K562 (cell line): ENCODE measurements around the gene ETFBKMT. TPM values are rescaled to one million over a fixed set of nuclear protein-coding genes. Genes with fewer than 3 reads are reported as not detected.

Experiments used
- ATAC-seq: fragments of 200-7000 bp; cut with Tn5 transposase; 3 replicates; pipeline ENCODE4 v1.9.1; 2020; ENCODE audit warnings: moderate library complexity
- BruUV-seq: library from RNA; stranded (reverse); fragments of 400-500 nt; replicated peaks from 2 replicates; lab custom pipeline; 2021; lab: Mats Ljungman, UMichigan
- CTCF ChIA-PET: fragments of 300-600 bp; formaldehyde crosslinking; extraction: SDS; loops from one replicate; lab custom pipeline; 2021; ENCODE audit warnings: low intra/inter-chr PET ratio; lab: Yijun Ruan, JAX
- POLR2A ChIA-PET: fragments of 300-600, 350-650 bp; sonication (Branson Sonifier 250); formaldehyde crosslinking; extraction: SDS; loops from one replicate; lab custom pipeline; 2021; ENCODE audit warnings: antibody characterized with exemption, inconsistent platforms; lab: Yijun Ruan, JAX
- DNase-seq, 4 experiments: peaks; one replicate each; pipeline versions ENCODE4 v3.0.0 to v3.0.0-alpha.2; 2011 to 2018; ENCODE audit warnings: low spot score in 3 of 4, mixed read lengths in 3 of 4; ENCODE audit errors: extremely low read depth in 1 of 4
- FAIRE-seq: peaks from 2 replicates; lab custom pipeline; 2011; peaks lifted over from hg19 to GRCh38; lab: Jason Lieb, UNC
- H2AFZ ChIP-seq: 2 replicates; pipeline ENCODE4 v1.6.0; 2011; ENCODE audit warnings: low read depth, low read length, control low read depth, inconsistent platforms
- H3K27ac ChIP-seq: fragments of 200-600 bp; 3 replicates; pipeline ENCODE4 v1.8.0; 2011; ENCODE audit warnings: low read depth, mild to moderate bottlenecking, control low read depth, inconsistent platforms, low read length, moderate library complexity, mixed read lengths; ENCODE audit errors: extremely low read depth
- H3K27me3 ChIP-seq, 2 experiments: fragments of 300-600 bp in 1 of 2; 2 replicates in 1 of 2; 3 replicates in 1 of 2; pipeline versions ENCODE4 v1.6.0 to v1.8.0; 2011; ENCODE audit warnings: inconsistent platforms in 2 of 2, low read length in 2 of 2, mild to moderate bottlenecking in 1 of 2, mixed read lengths in 1 of 2, moderate library complexity in 1 of 2; ENCODE audit not compliant: control insufficient read depth in 2 of 2, insufficient read depth in 2 of 2
- H3K36me3 ChIP-seq: fragments of 300-600 bp; 3 replicates; pipeline ENCODE4 v1.8.0; 2011; ENCODE audit warnings: mild to moderate bottlenecking, low read length, inconsistent platforms; ENCODE audit not compliant: control insufficient read depth, insufficient read depth
- H3K4me1 ChIP-seq, 2 experiments: fragments of 200-600 bp in 1 of 2; replicated peaks in 1 of 2; 2 replicates in 1 of 2; 3 replicates in 1 of 2; pipeline versions ENCODE4 v1.5.1 to v1.8.0; 2011; ENCODE audit warnings: inconsistent platforms in 2 of 2, low read length in 2 of 2, mild to moderate bottlenecking in 1 of 2, mixed read lengths in 1 of 2, moderate library complexity in 1 of 2; ENCODE audit not compliant: control insufficient read depth in 2 of 2, insufficient read depth in 2 of 2
- H3K4me2 ChIP-seq: 2 replicates; pipeline ENCODE4 v1.6.1; 2011; ENCODE audit warnings: low read length, control low read depth, inconsistent platforms, mixed read lengths; ENCODE audit not compliant: insufficient read depth
- H3K4me3 ChIP-seq: fragments of 200-600 bp; sonication (generic), shearing (Covaris generic); 2 replicates; pipeline ENCODE4 v1.5.1; 2016; ENCODE audit warnings: control low read depth, inconsistent platforms
- H3K79me2 ChIP-seq: fragments of 200-600 bp; 3 replicates; pipeline ENCODE4 v1.8.0; 2011; ENCODE audit warnings: low read length, inconsistent platforms; ENCODE audit not compliant: control insufficient read depth, insufficient read depth
- H3K9ac ChIP-seq, 2 experiments: 2 replicates each; pipeline versions ENCODE4 v1.6.0 to v1.6.1; 2011; ENCODE audit warnings: low read depth in 2 of 2, low read length in 2 of 2, control low read depth in 1 of 2, inconsistent platforms in 1 of 2, mild to moderate bottlenecking in 1 of 2, mixed read lengths in 1 of 2; ENCODE audit not compliant: insufficient read depth in 1 of 2
- H3K9me1 ChIP-seq: one replicate; pipeline ENCODE4 v1.6.0; 2011; ENCODE audit warnings: inconsistent platforms, mild to moderate bottlenecking, low read length, moderate library complexity; ENCODE audit not compliant: control insufficient read depth, insufficient read depth
- H3K9me3 ChIP-seq: replicated peaks from 2 replicates; pipeline ENCODE4 v1.5.1; 2011; ENCODE audit warnings: low read depth, low read length, inconsistent platforms; ENCODE audit not compliant: control insufficient read depth, insufficient read depth
- H4K20me1 ChIP-seq: replicated peaks from 2 replicates; pipeline ENCODE4 v1.6.1; 2011; ENCODE audit warnings: low read length, inconsistent platforms, mixed read lengths; ENCODE audit not compliant: control insufficient read depth, insufficient read depth
- BRCA1 ChIP-seq, 2 experiments: fragments of 450-650 bp in 1 of 2; sonication (generic) in 1 of 2; formaldehyde crosslinking in 1 of 2; IDR thresholded peaks; 2 replicates each; pipeline versions ENCODE4 v1.5.0 to v1.6.1; 2017 to 2020; ENCODE audit warnings: mild to moderate bottlenecking in 1 of 2, missing genetic modification reagents in 1 of 2
- CAMTA2 ChIP-seq: fragments of 250-450 bp; sonication (Bioruptor Pico); conservative IDR thresholded peaks from 2 replicates; pipeline ENCODE4 v1.5.1; 2022
- KLF10 ChIP-seq: fragments of 250-450 bp; sonication (Bioruptor Pico); IDR thresholded peaks from 2 replicates; pipeline ENCODE4 v1.6.1; 2021; ENCODE audit warnings: matching md5 sums
- NFATC3 ChIP-seq: fragments of 450-650 bp; IDR thresholded peaks from 2 replicates; pipeline ENCODE4 v1.6.1; 2017; ENCODE audit warnings: mild to moderate bottlenecking
- PTRF ChIP-seq: fragments of 450-650 bp; IDR thresholded peaks from 2 replicates; pipeline ENCODE4 v1.6.1; 2016; ENCODE audit warnings: mild to moderate bottlenecking, missing genetic modification characterization, missing compliant biosample characterization
- RB1 ChIP-seq: fragments of 450-650 bp; IDR thresholded peaks from 2 replicates; pipeline ENCODE4 v1.6.1; 2017; ENCODE audit warnings: low read depth, mild to moderate bottlenecking
- ZFX ChIP-seq: sonication (generic); formaldehyde crosslinking; IDR thresholded peaks from 2 replicates; pipeline ENCODE4 v1.8.0; 2022; ENCODE audit warnings: mild to moderate bottlenecking, missing genetic modification reagents, moderate library complexity
- ZNF354B ChIP-seq: fragments of 250-450 bp; sonication (Bioruptor Pico); IDR thresholded peaks from 2 replicates; pipeline ENCODE4 v1.4.0; 2020
- WGBS: fragments of 100-300 bp; shearing (Covaris generic); methylation state at CpG from one replicate; pipeline ENCODE4 v1.1.6; 2016; ENCODE audit warnings: low coverage, mixed read lengths; ENCODE audit not compliant: insufficient coverage; ENCODE audit errors: missing lambda C conversion rate; 5-methylcytosine and 5-hydroxymethylcytosine counted together
- in situ Hi-C: fragments of 300-500 bp; cut with MboI; formaldehyde crosslinking; loops from 4 replicates; pipeline ENCODE4 v1.15.0; 2018; ENCODE audit warnings: inconsistent platforms, mixed read lengths
- intact Hi-C: fragments of 100-400 bp; cut with micrococcal nuclease; formaldehyde crosslinking; loops from 2 replicates; pipeline ENCODE4 v1.14.2; 2022
- polyA plus RNA-seq, 8 experiments: library from polyadenylated mRNA; depleted of rRNA in 4 of 8; stranded (reverse) in 5 of 8; unstranded in 3 of 8; fragments of >200 nt; fragmentation: Nextera tagmentation in 2 of 8; fragmentation: Illumina TruSeq in 1 of 8; extraction: Ambion mirVana in 2 of 8; extraction: Trizol in 1 of 8; gene quantifications; 2 replicates each; pipeline versions ENCODE4 v1.2.1 to v1.2.3, GENCODE V29; 2011 to 2014; ENCODE audit warnings: inconsistent platforms in 1 of 8, missing spikeins in 1 of 8
- total RNA-seq, 7 experiments: library from RNA; depleted of rRNA in 6 of 7; stranded (reverse); fragments of >200 nt in 6 of 7; fragmentation: Illumina TruSeq in 2 of 7; extraction: Trizol in 2 of 7; gene quantifications; 2 replicates each; pipeline versions ENCODE4 v1.2.1 to v1.2.3, GENCODE V29; 2011 to 2021; ENCODE audit warnings: low replicate concordance in 1 of 7
- TF ChIP-seq, protein P1 (sequence below): fragments of 250-450 bp; sonication (Bioruptor Pico); IDR thresholded peaks from 2 replicates; pipeline ENCODE4 v1.4.0; 2020; ENCODE audit warnings: mild to moderate bottlenecking
- TF ChIP-seq, protein P2 (sequence below): fragments of 250-450 bp; sonication (Bioruptor Pico); IDR thresholded peaks from 2 replicates; pipeline ENCODE4 v1.6.1; 2021; ENCODE audit warnings: mild to moderate bottlenecking
- TF ChIP-seq, protein P3 (sequence below): IDR thresholded peaks from 2 replicates; pipeline ENCODE4 v1.6.1; 2012; ENCODE audit warnings: low read depth, low read length, improper control_type of control experiment, borderline replicate concordance
- TF ChIP-seq, protein P4 (sequence below): fragments of 200-800 bp; sonication (Bioruptor generic); IDR thresholded peaks from 2 replicates; pipeline ENCODE4 v1.6.1; 2016; ENCODE audit warnings: missing genetic modification characterization, missing compliant biosample characterization

ETFBKMT gene
- total and polyA plus RNA-seq, 9 of the 15 experiments (the other 6 are each of a cell fraction or from before 2014, with no cell fraction given), result 0.18 to 1.7 (median 0.96) TPM

DNA sequence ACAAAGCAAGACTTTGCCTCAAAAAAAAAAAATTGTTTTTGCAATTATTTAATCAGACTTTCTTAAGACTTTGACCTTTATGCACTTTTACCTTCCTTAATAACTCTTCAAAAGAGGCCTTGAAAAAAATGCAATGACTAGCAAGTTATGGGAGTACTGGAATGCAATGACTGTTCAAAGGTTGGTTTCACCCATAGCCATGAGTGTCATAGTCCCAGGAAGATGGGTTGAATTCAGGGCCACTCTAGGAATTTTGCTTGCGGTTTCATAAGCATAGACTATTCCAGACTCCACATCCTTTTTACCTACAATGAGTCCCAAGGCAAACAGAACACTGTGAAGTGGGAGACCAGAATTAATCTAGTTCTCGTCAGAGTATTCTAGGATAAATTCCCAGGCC is 39.2 kb upstream of the ETFBKMT start:
- H3K9me3 ChIP-seq, result no peaks in the 10 kb centered on the region
- no peak for DNase-seq

More for the DNA sequence above, 39.2 kb upstream of the ETFBKMT start:
- ATAC-seq (no peak), FAIRE-seq (no peak)
- in situ Hi-C loops (no loop called here), intact Hi-C loops (no loop called here)
- H3K79me2 ChIP-seq, result no peaks in the 10 kb centered on the region
- no peaks in the 10 kb centered on the region for H3K36me3 ChIP-seq
- H4K20me1 ChIP-seq, result no peaks in the 10 kb centered on the region
- no peak overlapping the region for H3K9ac ChIP-seq
- POLR2A ChIA-PET, result no interaction called here
- no peaks in the 10 kb centered on the region for H3K27me3 ChIP-seq
- TF ChIP-seq, protein P1, sequence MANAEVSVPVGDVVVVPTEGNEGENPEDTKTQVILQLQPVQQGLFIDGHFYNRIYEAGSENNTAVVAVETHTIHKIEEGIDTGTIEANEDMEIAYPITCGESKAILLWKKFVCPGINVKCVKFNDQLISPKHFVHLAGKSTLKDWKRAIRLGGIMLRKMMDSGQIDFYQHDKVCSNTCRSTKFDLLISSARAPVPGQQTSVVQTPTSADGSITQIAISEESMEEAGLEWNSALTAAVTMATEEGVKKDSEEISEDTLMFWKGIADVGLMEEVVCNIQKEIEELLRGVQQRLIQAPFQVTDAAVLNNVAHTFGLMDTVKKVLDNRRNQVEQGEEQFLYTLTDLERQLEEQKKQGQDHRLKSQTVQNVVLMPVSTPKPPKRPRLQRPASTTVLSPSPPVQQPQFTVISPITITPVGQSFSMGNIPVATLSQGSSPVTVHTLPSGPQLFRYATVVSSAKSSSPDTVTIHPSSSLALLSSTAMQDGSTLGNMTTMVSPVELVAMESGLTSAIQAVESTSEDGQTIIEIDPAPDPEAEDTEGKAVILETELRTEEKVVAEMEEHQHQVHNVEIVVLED (CRISPR knock-in tag), result no peak
- TF ChIP-seq ZFX (CRISPR knock-in tag), result no peak
- TF ChIP-seq BRCA1 (IDR thresholded peaks at IDR 0.05), result no peak
- TF ChIP-seq BRCA1 (CRISPR knock-in tag; IDR thresholded peaks at IDR 0.05), result no peak
- TF ChIP-seq, protein P2, sequence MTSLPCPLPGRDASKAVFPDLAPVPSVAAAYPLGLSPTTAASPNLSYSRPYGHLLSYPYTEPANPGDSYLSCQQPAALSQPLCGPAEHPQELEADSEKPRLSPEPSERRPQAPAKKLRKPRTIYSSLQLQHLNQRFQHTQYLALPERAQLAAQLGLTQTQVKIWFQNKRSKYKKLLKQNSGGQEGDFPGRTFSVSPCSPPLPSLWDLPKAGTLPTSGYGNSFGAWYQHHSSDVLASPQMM (CRISPR knock-in tag), result no peak
- TF ChIP-seq, protein P3, sequence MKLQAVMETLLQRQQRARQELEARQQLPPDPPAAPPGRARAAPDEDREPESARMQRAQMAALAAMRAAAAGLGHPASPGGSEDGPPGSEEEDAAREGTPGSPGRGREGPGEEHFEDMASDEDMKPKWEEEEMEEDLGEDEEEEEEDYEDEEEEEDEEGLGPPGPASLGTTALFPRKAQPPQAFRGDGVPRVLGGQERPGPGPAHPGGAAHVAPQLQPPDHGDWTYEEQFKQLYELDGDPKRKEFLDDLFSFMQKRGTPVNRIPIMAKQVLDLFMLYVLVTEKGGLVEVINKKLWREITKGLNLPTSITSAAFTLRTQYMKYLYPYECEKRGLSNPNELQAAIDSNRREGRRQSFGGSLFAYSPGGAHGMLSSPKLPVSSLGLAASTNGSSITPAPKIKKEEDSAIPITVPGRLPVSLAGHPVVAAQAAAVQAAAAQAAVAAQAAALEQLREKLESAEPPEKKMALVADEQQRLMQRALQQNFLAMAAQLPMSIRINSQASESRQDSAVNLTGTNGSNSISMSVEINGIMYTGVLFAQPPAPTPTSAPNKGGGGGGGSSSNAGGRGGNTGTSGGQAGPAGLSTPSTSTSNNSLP, result no peak
- TF ChIP-seq RB1, result no peak
- TF ChIP-seq ZNF354B (CRISPR knock-in tag), result no peak
- TF ChIP-seq CAMTA2 (CRISPR knock-in tag), result no peak
- TF ChIP-seq NFATC3, result no peak
- no peak for TF ChIP-seq KLF10
- TF ChIP-seq, protein P4, sequence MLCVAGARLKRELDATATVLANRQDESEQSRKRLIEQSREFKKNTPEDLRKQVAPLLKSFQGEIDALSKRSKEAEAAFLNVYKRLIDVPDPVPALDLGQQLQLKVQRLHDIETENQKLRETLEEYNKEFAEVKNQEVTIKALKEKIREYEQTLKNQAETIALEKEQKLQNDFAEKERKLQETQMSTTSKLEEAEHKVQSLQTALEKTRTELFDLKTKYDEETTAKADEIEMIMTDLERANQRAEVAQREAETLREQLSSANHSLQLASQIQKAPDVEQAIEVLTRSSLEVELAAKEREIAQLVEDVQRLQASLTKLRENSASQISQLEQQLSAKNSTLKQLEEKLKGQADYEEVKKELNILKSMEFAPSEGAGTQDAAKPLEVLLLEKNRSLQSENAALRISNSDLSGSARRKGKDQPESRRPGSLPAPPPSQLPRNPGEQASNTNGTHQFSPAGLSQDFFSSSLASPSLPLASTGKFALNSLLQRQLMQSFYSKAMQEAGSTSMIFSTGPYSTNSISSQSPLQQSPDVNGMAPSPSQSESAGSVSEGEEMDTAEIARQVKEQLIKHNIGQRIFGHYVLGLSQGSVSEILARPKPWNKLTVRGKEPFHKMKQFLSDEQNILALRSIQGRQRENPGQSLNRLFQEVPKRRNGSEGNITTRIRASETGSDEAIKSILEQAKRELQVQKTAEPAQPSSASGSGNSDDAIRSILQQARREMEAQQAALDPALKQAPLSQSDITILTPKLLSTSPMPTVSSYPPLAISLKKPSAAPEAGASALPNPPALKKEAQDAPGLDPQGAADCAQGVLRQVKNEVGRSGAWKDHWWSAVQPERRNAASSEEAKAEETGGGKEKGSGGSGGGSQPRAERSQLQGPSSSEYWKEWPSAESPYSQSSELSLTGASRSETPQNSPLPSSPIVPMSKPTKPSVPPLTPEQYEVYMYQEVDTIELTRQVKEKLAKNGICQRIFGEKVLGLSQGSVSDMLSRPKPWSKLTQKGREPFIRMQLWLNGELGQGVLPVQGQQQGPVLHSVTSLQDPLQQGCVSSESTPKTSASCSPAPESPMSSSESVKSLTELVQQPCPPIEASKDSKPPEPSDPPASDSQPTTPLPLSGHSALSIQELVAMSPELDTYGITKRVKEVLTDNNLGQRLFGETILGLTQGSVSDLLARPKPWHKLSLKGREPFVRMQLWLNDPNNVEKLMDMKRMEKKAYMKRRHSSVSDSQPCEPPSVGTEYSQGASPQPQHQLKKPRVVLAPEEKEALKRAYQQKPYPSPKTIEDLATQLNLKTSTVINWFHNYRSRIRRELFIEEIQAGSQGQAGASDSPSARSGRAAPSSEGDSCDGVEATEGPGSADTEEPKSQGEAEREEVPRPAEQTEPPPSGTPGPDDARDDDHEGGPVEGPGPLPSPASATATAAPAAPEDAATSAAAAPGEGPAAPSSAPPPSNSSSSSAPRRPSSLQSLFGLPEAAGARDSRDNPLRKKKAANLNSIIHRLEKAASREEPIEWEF (CRISPR knock-in tag), result no peak
- no peak for TF ChIP-seq PTRF (tag)
- BruUV-seq, result no TSS peak
- no peak overlapping the region for H3K4me2 ChIP-seq
- no peak overlapping the region for H3K27ac ChIP-seq
- 68% methylated on average over 2 of the region's 2 CpGs for WGBS
- no peaks in the 10 kb centered on the region for H3K9me1 ChIP-seq
- CTCF ChIA-PET, result no interaction called here
- H2AFZ ChIP-seq, result no peak overlapping the region
- peaks cover 0 to 12% of the 10 kb centered on the region in 2 experiments; a peak in 3 of 5 replicates for H3K4me1 ChIP-seq
- H3K4me3 ChIP-seq, result no peak overlapping the region
